Measurements from ENCODE around the gene LMF2.

- no peak for TF ChIP-seq ZFP41 (tag by site-specific recombination; IDR thresholded peaks at IDR 0.05; ENCODE audit: borderline replicate concordance)
- no peak for TF ChIP-seq ZNF747 (tag by site-specific recombination; IDR thresholded peaks at IDR 0.05)
- no peak for TF ChIP-seq ZFP3 (tag by site-specific recombination; IDR thresholded peaks at IDR 0.05; ENCODE audit: low read depth)
- TF ChIP-seq ZNF501 (tag by site-specific recombination; IDR thresholded peaks at IDR 0.05), result no peak
- TF ChIP-seq ZNF24 (tag by site-specific recombination; IDR thresholded peaks at IDR 0.05), result no peak
- TF ChIP-seq REPIN1 (tag by site-specific recombination; IDR thresholded peaks at IDR 0.05; ENCODE audit: low read depth), result no peak
- no peak for TF ChIP-seq ZNF658 (tag by site-specific recombination; IDR thresholded peaks at IDR 0.05)
- no peak for TF ChIP-seq ZNF148 (tag by site-specific recombination; IDR thresholded peaks at IDR 0.05; ENCODE audit: borderline replicate concordance)
- TF ChIP-seq ZNF416 (tag by site-specific recombination; IDR thresholded peaks at IDR 0.05), result no peak
- TF ChIP-seq ZNF16 (tag by site-specific recombination; IDR thresholded peaks at IDR 0.05; ENCODE audit: low read depth), result no peak
Observed at GRCh38 chr22:50526834-50527801, 19.6 kb upstream of the LMF2 start.
